Spinal cord (tissue), 10 donors: ENCODE data around the gene DNAJC11. TPM values are rescaled to one million over a fixed set of nuclear protein-coding genes. Genes with fewer than 3 reads are reported as not detected.

Source experiments
- DNase-seq, 6 donors: peaks; one replicate each; pipeline versions ENCODE4 v3.0.0 to v3.0.0-alpha.2; 2013 to 2015; ENCODE audit warnings: low spot score in 6 of 6, low read depth in 4 of 6
- H3K27ac ChIP-seq: one replicate; pipeline ENCODE4 v1.5.1; 2013; ENCODE audit warnings: low read depth, low read length, control low read depth
- H3K27me3 ChIP-seq: one replicate; pipeline ENCODE4 v1.6.1; 2013; ENCODE audit warnings: low read length; ENCODE audit not compliant: control insufficient read depth, insufficient read depth
- H3K36me3 ChIP-seq: one replicate; pipeline ENCODE4 v1.6.1; 2013; ENCODE audit warnings: low read length; ENCODE audit not compliant: control insufficient read depth, insufficient read depth
- H3K4me1 ChIP-seq: one replicate; pipeline ENCODE4 v1.6.1; 2013; ENCODE audit warnings: low read length; ENCODE audit not compliant: control insufficient read depth, insufficient read depth
- H3K4me3 ChIP-seq: one replicate; pipeline ENCODE4 v1.5.1; 2013; ENCODE audit warnings: low read depth, low read length, control low read depth
- H3K9me3 ChIP-seq: one replicate; pipeline ENCODE4 v1.6.1; 2013; ENCODE audit warnings: low read length; ENCODE audit not compliant: control insufficient read depth, insufficient read depth
- WGBS: methylation state at CpG from one replicate; pipeline ENCODE4 v1.1.5; 2013; ENCODE audit warnings: missing lambda C conversion rate; ENCODE audit not compliant: insufficient coverage; 5-methylcytosine and 5-hydroxymethylcytosine counted together
- polyA plus RNA-seq, 2 donors: library from polyadenylated mRNA; unstranded; fragments of 120-200 nt; gene quantifications; one replicate each; pipeline ENCODE4 v1.2.1, GENCODE V29; 2013; ENCODE audit not compliant: insufficient read length in 2 of 2
- total RNA-seq, 2 donors: library from RNA; depleted of rRNA in 1 of 2; stranded (reverse); fragments of 120-200 nt in 1 of 2; fragments of >200 nt in 1 of 2; gene quantifications; one replicate each; pipeline versions ENCODE4 v1.2.3 to v1.2.4, GENCODE V29; 2013 to 2014
- donor health status: healthy.

DNAJC11 gene
- total and polyA plus RNA-seq, 4 donors, result 32.5 to 58.5 (median 40.0) TPM

DNA sequence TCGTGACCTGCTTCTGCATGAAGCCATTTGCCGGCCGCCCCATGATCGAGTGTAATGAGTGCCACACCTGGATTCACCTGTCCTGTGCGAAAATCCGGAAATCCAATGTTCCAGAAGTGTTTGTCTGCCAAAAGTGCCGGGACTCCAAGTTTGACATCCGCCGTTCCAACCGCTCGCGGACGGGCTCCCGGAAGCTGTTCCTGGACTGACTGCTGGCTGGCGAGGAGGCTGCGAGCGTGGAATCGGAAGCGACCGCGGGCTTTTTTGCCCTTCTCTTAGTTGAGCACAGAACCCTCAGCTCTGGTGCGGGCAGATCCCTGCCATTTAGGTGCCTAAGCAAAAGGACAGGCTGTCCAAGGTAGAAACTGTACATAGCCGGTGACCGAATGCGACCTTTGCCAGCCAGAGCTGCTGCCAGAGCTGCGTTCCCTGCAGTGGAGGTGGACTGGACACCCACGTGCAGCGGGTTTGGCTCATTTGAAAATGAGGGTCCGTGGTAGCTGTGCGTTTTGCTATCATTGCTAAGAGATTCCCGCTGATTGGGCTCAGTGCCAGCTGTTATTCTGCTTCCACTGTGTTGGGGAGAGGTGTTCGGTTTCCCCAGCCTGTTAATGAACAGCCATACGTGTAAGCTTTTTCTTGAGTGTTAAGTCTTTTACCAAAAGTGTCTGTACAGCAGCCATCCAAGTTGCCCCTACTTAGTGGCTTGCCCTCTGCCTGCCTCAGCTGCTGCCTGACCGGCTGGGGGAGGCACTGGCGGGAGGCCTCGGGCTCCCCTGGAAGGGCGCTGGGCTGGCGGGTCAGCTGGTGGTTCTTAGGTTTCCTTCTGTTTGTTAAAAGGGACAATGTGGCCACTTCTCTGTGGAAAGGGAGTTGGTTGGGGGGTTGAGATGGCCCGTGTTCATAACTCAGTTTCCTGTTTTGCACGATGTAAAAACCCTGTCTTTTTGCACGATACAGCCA, 79.9 kb downstream of the DNAJC11 start:
- Histone ChIP-seq H3K36me3 (peaks cover 71% of the 10 kb centered on the region), H3K9me3 (no peaks in the 10 kb centered on the region), H3K4me1 (peaks cover 17% of the 10 kb centered on the region), H3K4me3 (no peak overlapping the region), H3K27me3 (no peaks in the 10 kb centered on the region), H3K27ac (no peak overlapping the region)
- 86% methylated on average over 39 of the region's 41 CpGs for WGBS
- DNase-seq, result no peak

GRCh38 chr1:6619045-6619444, 82.6 kb downstream of the DNAJC11 start:
- peaks cover 60% of the 10 kb centered on the region for H3K36me3 ChIP-seq
- H3K27me3 ChIP-seq, result no peaks in the 10 kb centered on the region
- 100% methylated on average over 2 of the region's 4 CpGs for WGBS
- H3K4me3 ChIP-seq, result no peak overlapping the region
- H3K4me1 ChIP-seq, result peaks cover 10% of the 10 kb centered on the region
- DNase-seq, result no peak
- H3K9me3 ChIP-seq, result no peaks in the 10 kb centered on the region
- H3K27ac ChIP-seq, result no peak overlapping the region

DNA sequence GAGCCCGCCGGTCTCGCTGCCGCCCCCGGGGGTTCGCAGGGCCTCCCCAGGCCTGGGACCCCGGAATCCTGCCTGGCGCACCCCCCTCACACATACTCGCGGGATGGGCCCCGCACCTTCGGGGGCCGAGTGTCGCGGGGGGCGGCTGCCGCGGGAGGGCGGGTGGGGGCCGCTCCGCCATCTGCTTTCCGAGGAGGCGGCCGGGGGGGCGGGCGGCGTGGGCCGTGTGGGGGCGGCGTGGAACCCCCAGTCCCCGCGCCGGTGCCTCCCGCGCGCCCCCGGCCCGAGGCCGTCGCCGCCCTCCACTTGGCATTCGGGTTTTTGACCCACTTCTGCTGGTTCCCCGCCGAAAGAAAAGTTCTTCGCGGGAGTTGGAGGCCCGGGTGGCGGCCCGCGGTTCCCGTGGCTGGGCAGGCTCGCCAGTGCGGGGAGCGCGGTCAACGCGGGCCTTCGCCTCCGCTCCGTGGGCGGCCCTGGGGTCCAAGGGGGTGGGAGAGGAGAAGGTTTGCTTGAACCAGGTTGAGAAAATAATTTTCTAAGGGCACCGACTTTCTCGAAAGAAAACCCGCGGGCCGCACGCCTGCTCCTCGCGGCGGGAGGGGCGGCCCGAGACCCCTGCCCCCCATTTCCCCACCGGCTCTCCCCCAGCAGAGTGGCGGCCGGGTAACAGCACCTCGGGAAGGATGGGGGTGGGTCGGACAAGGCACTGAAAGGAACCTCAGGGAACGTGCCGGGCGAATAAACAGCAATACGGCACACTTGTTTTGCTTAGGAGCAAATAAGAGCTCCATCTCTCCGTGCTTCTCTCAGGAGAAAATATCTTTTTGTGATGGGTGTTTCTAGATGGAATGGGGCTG, 86.5 kb downstream of the DNAJC11 start:
- no peak overlapping the region for H3K27ac ChIP-seq
- WGBS, result under 1% methylated on average over 73 of the region's 82 CpGs
- H3K4me3 ChIP-seq, result peak overlapping the region; percentile 55
- peak in 1 of 6 donors; percentile 22 for DNase-seq
- H3K4me1 ChIP-seq, result peaks cover 21% of the 10 kb centered on the region
- H3K36me3 ChIP-seq, result peaks cover 27% of the 10 kb centered on the region
- no peaks in the 10 kb centered on the region for H3K9me3 ChIP-seq
- no peaks in the 10 kb centered on the region for H3K27me3 ChIP-seq

GRCh38 chr1:6614019-6614928, 87.3 kb downstream of the DNAJC11 start:
- DNase-seq, result peak in 2 of 6 donors; percentile 48 to 74
- peak overlapping the region; percentile 55 for H3K4me3 ChIP-seq
- H3K4me1 ChIP-seq, result peaks cover 21% of the 10 kb centered on the region
- under 1% methylated on average over 68 of the region's 117 CpGs for WGBS
- H3K36me3 ChIP-seq, result peaks cover 18% of the 10 kb centered on the region
- no peaks in the 10 kb centered on the region for H3K27me3 ChIP-seq
- H3K9me3 ChIP-seq, result no peaks in the 10 kb centered on the region
- peak overlapping the region; percentile 79 for H3K27ac ChIP-seq

- Histone ChIP-seq H3K27ac (peak within 1 kb of the TSS; percentile 93), H3K4me3 (peak within 1 kb of the TSS; percentile 82), H3K4me1 (peaks cover 21% of the 10 kb centered on the region), H3K27me3 (no peaks in the 10 kb centered on the region), H3K36me3 (peaks cover 14% of the 10 kb centered on the region), H3K9me3 (no peaks in the 10 kb centered on the region)
- under 1% methylated on average over 76 of the region's 84 CpGs for WGBS
- DNase-seq, result peak; percentile 90 to 100 (median 99)
These were observed 88.1 kb downstream of the DNAJC11 start, which contains the start of gene PHF13 for GRCh38 chr1:6613361-6614018. PHF13 (plus strand) TSS chr1:6613731; CDS start chr1:6614067, 336 bp downstream.

DNA sequence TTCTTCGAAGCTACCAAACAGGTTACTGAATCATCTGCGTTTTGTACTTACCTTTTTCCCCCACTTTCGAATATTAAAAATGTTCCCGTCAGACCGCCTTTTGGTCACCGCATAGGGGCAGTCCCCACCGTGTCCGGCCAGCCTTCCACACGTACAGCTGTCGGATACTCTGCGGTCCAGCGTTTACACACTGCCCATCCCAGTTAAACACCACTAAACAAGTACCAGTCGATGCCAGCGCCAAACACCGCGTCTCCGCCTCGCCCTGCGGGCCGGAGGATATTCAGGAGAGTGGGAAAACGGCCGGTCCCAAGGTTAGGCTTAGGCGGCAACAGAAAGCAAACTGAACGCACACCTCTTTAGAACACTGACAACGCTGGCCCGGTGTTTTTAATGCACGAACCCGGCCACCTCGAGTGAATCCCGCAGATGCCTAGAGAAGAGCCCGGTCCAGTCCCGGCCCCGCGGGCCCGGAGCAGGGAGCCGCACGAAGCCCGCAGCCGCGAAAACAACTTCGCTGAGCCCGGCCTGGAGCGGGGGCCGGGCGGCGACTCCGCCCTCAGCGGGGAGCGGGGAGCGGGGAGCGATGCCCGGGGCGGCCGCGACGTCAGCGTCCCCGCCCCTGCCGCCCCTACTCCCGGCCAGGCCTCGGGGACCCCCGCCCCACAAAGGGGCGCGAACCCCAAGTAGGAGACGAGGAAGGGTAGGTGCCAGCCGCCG, 88.8 kb downstream of the DNAJC11 start:
- under 1% methylated on average over 63 of the region's 67 CpGs for WGBS
- H3K4me1 ChIP-seq, result peaks cover 21% of the 10 kb centered on the region
- H3K36me3 ChIP-seq, result peaks cover 9% of the 10 kb centered on the region
- peak overlapping the region; percentile 82 for H3K4me3 ChIP-seq
- H3K27me3 ChIP-seq, result no peaks in the 10 kb centered on the region
- peak overlapping the region; percentile 93 for H3K27ac ChIP-seq
- peak in 1 of 6 donors; percentile 41 for DNase-seq
- H3K9me3 ChIP-seq, result no peaks in the 10 kb centered on the region

DNA sequence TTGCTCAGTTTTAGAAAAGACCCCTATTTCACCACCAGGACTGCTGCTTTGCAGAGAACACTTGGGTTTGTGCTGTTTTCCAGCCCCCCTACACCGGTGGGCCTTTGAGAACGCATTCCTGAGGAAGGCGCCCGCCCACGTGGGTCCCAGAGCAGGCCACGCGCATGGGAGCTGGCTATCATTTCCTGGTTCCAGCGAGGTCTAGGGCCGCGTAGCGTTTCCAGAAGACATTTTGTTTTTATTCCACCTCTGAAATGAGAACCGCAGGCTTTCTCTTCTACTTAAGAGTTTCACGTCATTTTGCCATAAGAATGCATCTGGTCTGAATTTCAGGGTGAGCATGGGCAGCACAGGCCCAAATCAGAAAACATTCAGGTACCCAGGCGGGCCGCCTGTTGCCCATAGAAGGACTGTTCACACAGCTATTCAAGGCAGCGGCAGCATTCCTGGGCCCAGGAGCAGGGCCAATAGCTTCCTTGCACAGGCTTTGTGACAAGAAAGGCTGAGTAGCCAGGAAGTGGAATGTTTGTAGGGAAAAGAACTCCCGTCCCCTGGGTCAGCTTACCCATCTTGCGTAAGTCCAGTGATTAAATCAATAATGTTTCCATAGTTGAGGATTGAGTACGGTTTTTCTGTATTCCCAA, 97.6 kb downstream of the DNAJC11 start:
- Histone ChIP-seq H3K9me3 (no peaks in the 10 kb centered on the region), H3K4me1 (peaks cover 48% of the 10 kb centered on the region), H3K27ac (peak overlapping the region; percentile 99), H3K36me3 (peaks cover 6% of the 10 kb centered on the region), H3K4me3 (peak overlapping the region; percentile 51), H3K27me3 (no peaks in the 10 kb centered on the region)
- 16% methylated on average over 16 of the region's 19 CpGs for WGBS
- peak in 2 of 6 donors; percentile 45 to 71 for DNase-seq
